ENCODE measurements around the gene GRK6. TPM values are rescaled to one million over a fixed set of nuclear protein-coding genes. Genes with fewer than 3 reads are reported as not detected.

The GRK6 gene
- total RNA-seq, 2 donors from 2014 or later = 28.6 to 32.4 TPM

GRCh38 chr5:177450667-177451424 lies 24.4 kb downstream of the GRK6 start:
- no peak overlapping the region for H3K4me3 ChIP-seq
- peaks cover 4% of the 10 kb centered on the region for H3K4me1 ChIP-seq (replicated peaks)
- no peak for TF ChIP-seq POLR2A (IDR thresholded peaks at IDR 0.05)
- no peak for TF ChIP-seq POLR2AphosphoS5 (IDR thresholded peaks at IDR 0.05)
- no peak for TF ChIP-seq CTCF (IDR thresholded peaks at IDR 0.05)
- 77% methylated on average over 10 of the region's 10 CpGs for WGBS
- H3K9me3 ChIP-seq = no peaks in the 10 kb centered on the region
- intact Hi-C loops (cut with DNase I) = no loop called here
- H3K36me3 ChIP-seq = no peaks in the 10 kb centered on the region
- DNase-seq (ENCODE audit: low spot score) = no peak
- no peak overlapping the region for H3K27ac ChIP-seq
- H3K27me3 ChIP-seq (replicated peaks; ENCODE audit: insufficient read depth) = no peaks in the 10 kb centered on the region

GRCh38 chr5:177452688-177453638 lies 26.5 kb downstream of the GRK6 start:
- WGBS = 64% methylated on average over 13 of the region's 17 CpGs
- intact Hi-C loops (cut with DNase I) = no loop called here
- H3K27ac ChIP-seq = no peak overlapping the region

GRCh38 chr5:177453852-177454396 lies 27.4 kb downstream of the GRK6 start:
- Histone ChIP-seq H3K27ac (peak overlapping the region; percentile 71 to 79), H3K36me3 (no peaks in the 10 kb centered on the region), H3K27me3 (replicated peaks; ENCODE audit: insufficient read depth) (no peaks in the 10 kb centered on the region), H3K4me1 (replicated peaks) (no peaks in the 10 kb centered on the region), H3K9me3 (no peaks in the 10 kb centered on the region), H3K4me3 (peak overlapping the region; percentile 42 to 54)
- intact Hi-C loops (cut with DNase I) = loop anchor here (2.0 kb wide), 3 partner anchors 45 to 63 kb away; no protein-coding TSS in a partner anchor
- no peak for TF ChIP-seq CTCF (IDR thresholded peaks at IDR 0.05)
- no peak for TF ChIP-seq POLR2AphosphoS5 (IDR thresholded peaks at IDR 0.05)
- TF ChIP-seq POLR2A (IDR thresholded peaks at IDR 0.05) = no peak
- DNase-seq (ENCODE audit: low spot score) = no peak
- 7% methylated on average over 31 of the region's 31 CpGs for WGBS

More at GRCh38 chr5:177452688-177453638, 26.5 kb downstream of the GRK6 start:
- no peak overlapping the region for H3K4me3 ChIP-seq
- H3K36me3 ChIP-seq = no peaks in the 10 kb centered on the region
- no peaks in the 10 kb centered on the region for H3K9me3 ChIP-seq
- H3K27me3 ChIP-seq (replicated peaks; ENCODE audit: insufficient read depth) = no peaks in the 10 kb centered on the region
- no peak for TF ChIP-seq POLR2AphosphoS5 (IDR thresholded peaks at IDR 0.05)
- TF ChIP-seq POLR2A (IDR thresholded peaks at IDR 0.05) = no peak
- no peak for TF ChIP-seq CTCF (IDR thresholded peaks at IDR 0.05)
- H3K4me1 ChIP-seq (replicated peaks) = no peaks in the 10 kb centered on the region
- DNase-seq (ENCODE audit: low spot score) = no peak

GRCh38 chr5:177454397-177455035 lies 28.0 kb downstream of the GRK6 start:
- Histone ChIP-seq H3K4me3 (peak overlapping the region; percentile 42 to 54), H3K27ac (peak overlapping the region; percentile 71 to 79), H3K4me1 (replicated peaks) (no peaks in the 10 kb centered on the region), H3K27me3 (replicated peaks; ENCODE audit: insufficient read depth) (no peaks in the 10 kb centered on the region), H3K36me3 (no peaks in the 10 kb centered on the region), H3K9me3 (no peaks in the 10 kb centered on the region)
- DNase-seq (ENCODE audit: low spot score) = peak; percentile 90
- intact Hi-C loops (cut with DNase I) = loop anchor here (2.0 to 5.0 kb wide), 4 partner anchors 44 to 137 kb away; no protein-coding TSS in a partner anchor
- TF ChIP-seq POLR2AphosphoS5 (IDR thresholded peaks at IDR 0.05) = peak; percentile 18
- TF ChIP-seq POLR2A (IDR thresholded peaks at IDR 0.05) = no peak
- peak; percentile 92 to 99 (median 98) for TF ChIP-seq CTCF (IDR thresholded peaks at IDR 0.05)
- under 1% methylated on average over 65 of the region's 84 CpGs for WGBS

Data from prostate gland (tissue), 2 donors.